ENCODE measurements around the gene FGFBP1.

FGFBP1 gene

DNA sequence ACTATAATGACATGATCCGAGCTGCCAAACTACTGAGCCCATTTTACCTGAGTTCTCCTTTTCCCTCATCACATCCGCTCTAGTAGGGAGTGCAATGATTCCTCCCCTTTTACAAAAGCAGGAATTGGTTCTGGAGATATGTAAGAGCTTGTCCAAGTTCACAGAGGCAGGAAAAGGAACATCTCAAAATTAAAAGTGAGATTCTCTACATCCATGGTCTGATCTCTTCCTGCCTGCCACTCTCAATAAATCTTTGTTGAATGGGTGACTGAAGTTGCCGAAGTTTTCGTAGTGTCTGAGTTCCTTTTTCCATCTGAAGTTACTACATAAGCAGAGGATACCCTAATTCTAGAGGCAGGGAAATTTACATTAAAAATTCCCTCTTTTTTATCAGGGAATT lies at the start of gene FGFBP1:
Gene FGFBP1 (minus strand): TSS at position 101 of the 400 bp plus-strand sequence. CDS start 2,108 bp downstream, outside the sequence.
- DNase-seq (ENCODE audit: low read depth): no peak

- no peak for DNase-seq (ENCODE audit: low read depth)
Observed at GRCh38 chr4:15988222-15988621, 49.7 kb upstream of the FGFBP1 start.

- DNase-seq (ENCODE audit: low read depth): no peak
Observed at GRCh38 chr4:15986907-15987306, 48.4 kb upstream of the FGFBP1 start.

DNA sequence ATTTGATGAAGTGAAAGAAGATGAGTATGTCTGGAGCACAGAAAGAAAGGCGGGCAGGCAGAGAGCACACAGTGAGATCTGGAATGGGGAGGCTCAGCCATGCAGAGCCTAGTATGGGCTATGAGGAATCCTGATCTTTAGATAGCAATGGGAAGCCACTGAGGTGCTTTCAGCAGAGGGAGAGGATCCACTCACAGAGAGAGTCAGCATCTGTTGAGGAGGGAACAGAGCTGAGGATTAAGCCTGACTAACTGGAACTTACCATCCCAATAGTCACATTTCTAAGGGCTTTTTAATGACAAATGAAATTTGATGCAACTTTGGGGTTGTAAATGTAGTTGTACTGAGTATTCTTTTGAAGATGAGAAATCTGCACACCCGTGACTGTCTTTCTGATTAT lies 45.1 kb upstream of the FGFBP1 start:
- DNase-seq (ENCODE audit: low read depth): no peak

- DNase-seq (ENCODE audit: low read depth): no peak
Observed at GRCh38 chr4:15982842-15983524, 44.4 kb upstream of the FGFBP1 start.

- DNase-seq (ENCODE audit: low read depth): no peak
Observed at GRCh38 chr4:15976456-15977447, 38.2 kb upstream of the FGFBP1 start.

- DNase-seq (ENCODE audit: low read depth): no peak
Observed at GRCh38 chr4:15971068-15971801, 32.7 kb upstream of the FGFBP1 start.

DNA sequence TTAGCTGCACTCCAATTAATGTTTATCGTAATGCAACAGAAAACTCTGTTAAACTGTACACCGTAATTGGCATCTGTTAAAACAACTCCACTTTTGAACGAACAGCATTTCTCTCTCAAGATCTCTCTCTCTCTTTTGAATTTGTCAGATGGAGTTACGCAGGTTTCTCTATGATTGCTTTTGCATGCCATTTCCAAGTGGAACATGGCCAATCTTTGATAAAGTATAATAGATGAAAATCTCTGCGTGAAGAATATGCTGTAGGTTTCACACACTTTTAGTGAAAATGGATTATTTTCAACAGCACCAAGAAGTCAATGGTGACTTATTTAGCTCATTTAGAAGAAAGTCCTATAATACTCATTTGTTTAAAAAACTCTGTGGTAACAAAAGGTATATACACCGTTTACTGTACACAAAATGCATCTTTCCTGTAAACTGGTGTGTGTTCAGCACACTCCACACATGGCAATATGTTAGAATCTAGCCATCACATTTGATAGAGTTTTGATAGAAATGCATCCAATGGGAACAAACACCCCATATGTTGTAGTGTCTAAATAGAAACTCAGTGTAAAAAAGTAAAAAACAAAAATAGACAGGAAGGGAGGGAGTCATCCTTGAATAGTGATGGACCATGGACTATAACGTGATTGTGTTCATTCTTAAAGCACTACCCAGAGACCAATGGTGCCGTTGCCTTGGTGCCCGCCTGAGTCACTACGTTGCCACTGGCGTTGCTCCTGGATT lies 30.2 kb upstream of the FGFBP1 start:
- no peak for DNase-seq (ENCODE audit: low read depth)

- DNase-seq (ENCODE audit: low read depth): no peak
Observed at GRCh38 chr4:15965325-15965724, 26.8 kb upstream of the FGFBP1 start.

GRCh38 chr4:15964159-15964558 lies 25.6 kb upstream of the FGFBP1 start:
- DNase-seq (ENCODE audit: low read depth): no peak

DNA sequence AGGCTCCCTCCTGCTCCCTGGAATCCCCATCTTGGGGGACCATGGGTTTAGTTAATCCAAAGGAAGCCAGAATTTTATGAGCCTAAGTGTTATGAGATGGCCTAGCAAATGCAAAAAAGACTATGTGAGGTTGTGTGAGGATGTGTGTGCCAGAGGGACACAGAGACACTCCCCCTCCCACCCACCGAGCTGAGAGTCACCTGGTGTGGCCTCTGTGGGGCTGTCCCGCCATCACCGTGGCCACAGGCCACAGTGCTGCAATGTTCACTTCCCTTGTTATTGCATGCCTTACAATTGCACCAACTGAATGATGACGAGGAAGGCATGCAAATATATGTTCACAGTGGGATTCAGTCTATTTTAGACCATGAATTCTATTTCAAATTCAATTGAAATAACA lies 25.0 kb upstream of the FGFBP1 start:
- DNase-seq (ENCODE audit: low read depth): peak; percentile 29

GRCh38 chr4:15963001-15963451 lies 24.5 kb upstream of the FGFBP1 start, which contains the start of gene FGFBP2:
FGFBP2 (minus strand) TSS chr4:15963175; CDS start chr4:15963129, 46 bp downstream.
- DNase-seq (ENCODE audit: low read depth): peak; percentile 49

GRCh38 chr4:15961781-15962510 lies 23.4 kb upstream of the FGFBP1 start:
- peak; percentile 11 for DNase-seq (ENCODE audit: low read depth)

- no peak for DNase-seq (ENCODE audit: low read depth)
Observed at GRCh38 chr4:15958562-15958961, 20.0 kb upstream of the FGFBP1 start.

- DNase-seq (ENCODE audit: low read depth): peak; percentile 38
Observed at GRCh38 chr4:15956179-15956850, 17.8 kb upstream of the FGFBP1 start.

DNA sequence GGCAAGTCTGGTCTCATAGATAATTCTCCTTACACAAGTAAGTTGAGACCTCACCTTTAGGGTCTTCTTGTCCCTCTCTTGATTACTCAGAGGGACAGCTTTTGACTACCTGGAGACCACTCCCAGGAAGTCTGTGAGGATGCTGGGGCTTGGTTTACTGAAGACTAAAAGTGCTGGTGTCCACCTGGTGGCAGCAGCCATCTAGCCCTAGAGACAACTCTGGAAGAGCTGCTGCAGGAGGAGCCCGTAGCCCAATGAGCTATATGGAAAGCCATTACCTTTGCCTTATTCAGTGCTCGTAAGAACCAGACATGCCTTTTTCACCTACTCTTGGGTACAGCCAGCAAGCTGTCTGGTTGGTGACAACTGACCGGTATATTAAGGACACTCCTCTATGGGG lies 17.1 kb upstream of the FGFBP1 start:
- DNase-seq (ENCODE audit: low read depth): no peak

DNA sequence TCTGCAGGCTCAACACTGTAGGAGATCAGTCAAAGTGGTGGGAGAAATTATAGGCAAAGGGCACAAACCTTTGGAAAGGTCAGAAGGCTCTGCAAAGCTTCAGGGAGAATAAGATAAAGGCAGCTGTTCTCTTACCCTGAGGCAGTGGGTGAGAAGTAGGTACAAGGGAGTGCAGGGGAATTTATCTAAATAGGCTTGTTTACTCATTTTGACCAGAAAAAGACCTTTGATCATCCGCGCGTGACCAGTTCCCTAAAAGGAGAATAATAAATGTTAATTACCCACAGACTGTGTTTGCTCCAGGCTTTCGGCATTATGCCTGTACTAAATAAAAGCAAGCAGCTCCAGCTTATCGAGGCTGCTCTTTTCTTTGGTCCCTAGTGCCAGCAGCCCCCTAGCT lies 15.1 kb upstream of the FGFBP1 start:
- DNase-seq (ENCODE audit: low read depth): no peak

- no peak for DNase-seq (ENCODE audit: low read depth)
Observed at GRCh38 chr4:15951781-15952180, 13.2 kb upstream of the FGFBP1 start.

DNA sequence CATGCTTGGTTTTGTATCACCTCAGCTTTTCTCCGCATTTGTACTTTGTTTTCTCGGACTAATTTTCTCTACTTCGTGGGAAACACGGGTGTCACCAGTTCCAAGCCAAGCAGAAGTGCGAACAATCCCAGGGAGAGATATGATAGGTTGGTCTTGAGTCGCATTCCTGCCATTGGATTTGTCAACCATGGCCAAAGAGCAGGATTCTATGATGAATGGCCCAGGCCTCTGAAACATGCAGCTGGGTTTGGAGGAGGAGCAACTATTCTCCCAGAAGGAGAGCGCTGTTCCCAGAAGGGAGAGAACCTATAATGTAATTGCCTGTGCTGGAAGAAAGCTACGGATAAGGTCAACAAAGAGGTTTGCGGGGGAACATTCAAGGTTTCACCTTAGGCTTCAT lies 10.3 kb upstream of the FGFBP1 start:
- no peak for DNase-seq (ENCODE audit: low read depth)

DNA sequence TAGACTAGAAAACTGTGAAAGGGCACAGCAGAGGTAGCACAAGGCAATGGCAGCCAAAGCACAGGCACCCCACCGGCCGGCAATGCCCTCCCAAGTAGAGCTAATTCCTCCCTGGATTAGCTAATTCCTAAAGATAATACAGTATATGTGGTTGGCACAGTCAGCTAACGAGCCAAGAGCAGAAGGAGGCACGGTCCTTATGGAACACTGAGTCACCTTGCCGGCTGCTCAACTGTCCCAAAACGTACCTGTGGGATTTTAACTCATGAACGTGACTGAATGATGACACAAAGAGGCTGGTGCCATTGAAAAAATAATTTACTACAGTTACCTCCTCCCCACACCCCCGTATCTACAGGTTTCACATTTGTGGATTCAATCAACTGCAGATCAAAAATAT lies 9.1 kb upstream of the FGFBP1 start:
- DNase-seq (ENCODE audit: low read depth): no peak

All from stimulated activated CD8-positive, alpha-beta memory T cell treated with anti-CD3 and anti-CD28 coated beads, Interleukin-12 subunit alpha, Interleukin-12 subunit beta, amount 100 ng/mL, for 4 hours (primary cell).